Activated CD8-positive, alpha-beta memory T cell treated with anti-CD3 and anti-CD28 coated beads, Interleukin-2, amount 50 U/mL, for 24 hours (primary cell): Measurements from ENCODE around the gene CALCOCO2.
"Not testable (repeated sequence)": the region's sequence is repeated elsewhere in the genome, so short reads cannot be mapped to it uniquely, and the experiment has no call there.

Experiments
- DNase-seq: peaks from one replicate; pipeline ENCODE4 v3.0.0-alpha.2; 2020; ENCODE audit errors: extremely low read depth

The CALCOCO2 gene

GRCh38 chr17:48820936-48821335 lies 9.9 kb upstream of the CALCOCO2 start:
- DNase-seq, result not testable (repeated sequence)

- no peak for DNase-seq
Measured at GRCh38 chr17:48825446-48826381, 5.1 kb upstream of the CALCOCO2 start.

DNA sequence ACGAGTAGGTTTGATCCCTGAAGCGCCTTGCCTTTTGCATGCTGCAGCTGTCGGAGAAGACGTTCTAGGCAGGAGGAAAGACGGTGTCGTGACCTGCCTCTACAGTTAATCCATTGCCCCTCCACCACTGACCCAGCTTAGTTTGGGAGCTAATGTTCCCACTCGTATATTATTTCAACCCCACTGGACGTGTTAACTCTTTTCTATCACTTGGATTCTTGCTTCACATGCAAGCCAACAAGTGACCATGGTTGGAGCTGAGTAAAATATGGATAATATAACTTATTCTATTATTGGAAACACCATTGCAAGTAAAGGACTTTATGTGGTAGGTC lies 681 bp downstream of the CALCOCO2 start:
- no peak for DNase-seq

DNA sequence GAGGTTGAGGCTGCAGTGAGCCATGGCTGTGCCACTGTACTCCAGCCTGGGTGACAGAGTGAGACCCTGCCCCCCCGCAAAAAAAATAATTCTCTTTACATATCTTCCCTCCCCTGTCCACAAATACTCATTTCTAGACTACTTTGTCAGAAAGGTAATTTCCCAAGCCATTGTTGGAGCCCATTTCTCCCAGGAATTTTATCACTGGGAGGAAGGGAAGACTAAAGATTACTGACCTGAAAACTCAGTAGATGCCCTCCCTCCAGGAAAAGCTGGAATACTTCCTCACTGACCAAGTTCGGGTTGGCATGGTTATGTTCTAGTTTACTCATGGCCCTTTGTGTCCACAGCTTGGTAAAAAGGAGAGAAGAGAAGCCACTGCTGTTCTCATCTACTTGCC lies 4.1 kb downstream of the CALCOCO2 start:
- no peak for DNase-seq

DNA sequence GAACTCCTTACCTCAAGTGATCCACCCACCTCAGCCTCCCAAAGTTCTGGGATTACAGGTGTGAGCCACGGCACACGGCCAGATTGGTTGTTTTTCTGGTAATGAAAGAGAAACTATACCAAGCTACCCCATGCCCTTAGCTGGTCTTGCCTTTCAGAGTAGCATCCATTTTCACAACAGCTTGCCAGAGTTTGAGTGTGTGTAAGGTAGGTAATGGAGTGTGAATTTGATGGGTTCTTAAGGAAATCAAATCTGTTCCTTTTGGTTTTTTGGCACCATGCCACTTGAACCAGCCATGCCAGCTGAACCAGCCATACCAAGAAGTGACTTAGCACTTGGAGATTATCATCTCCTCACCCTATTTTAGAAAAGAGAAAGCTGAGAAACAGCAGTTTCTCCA lies 5.1 kb downstream of the CALCOCO2 start:
- no peak for DNase-seq

- DNase-seq, result not testable (repeated sequence)
Measured at GRCh38 chr17:48837458-48837857, 6.6 kb downstream of the CALCOCO2 start.

DNA sequence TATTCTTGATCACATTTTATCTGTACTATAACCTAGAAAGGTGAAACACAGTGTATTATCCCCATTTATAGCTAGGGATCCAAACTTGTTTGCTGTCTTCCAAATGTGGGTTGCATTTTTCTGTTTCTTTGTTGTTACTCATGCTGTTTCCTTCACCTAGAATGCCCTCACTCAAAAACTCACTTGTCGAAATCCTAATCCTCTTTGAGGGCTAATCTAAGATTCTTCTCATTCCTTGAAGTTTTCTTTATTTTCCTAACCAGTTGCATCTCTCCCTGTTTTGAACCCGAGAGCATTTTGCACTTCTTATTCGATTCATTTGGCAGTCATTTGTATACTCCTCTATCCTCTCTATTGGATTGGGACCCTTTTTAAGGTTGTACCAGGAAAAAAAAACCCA lies 9.6 kb downstream of the CALCOCO2 start:
- DNase-seq, result no peak

GRCh38 chr17:48841395-48841831 lies 10.6 kb downstream of the CALCOCO2 start:
- no peak for DNase-seq

- DNase-seq, result no peak
Measured at GRCh38 chr17:48842746-48843145, 11.9 kb downstream of the CALCOCO2 start.

DNA sequence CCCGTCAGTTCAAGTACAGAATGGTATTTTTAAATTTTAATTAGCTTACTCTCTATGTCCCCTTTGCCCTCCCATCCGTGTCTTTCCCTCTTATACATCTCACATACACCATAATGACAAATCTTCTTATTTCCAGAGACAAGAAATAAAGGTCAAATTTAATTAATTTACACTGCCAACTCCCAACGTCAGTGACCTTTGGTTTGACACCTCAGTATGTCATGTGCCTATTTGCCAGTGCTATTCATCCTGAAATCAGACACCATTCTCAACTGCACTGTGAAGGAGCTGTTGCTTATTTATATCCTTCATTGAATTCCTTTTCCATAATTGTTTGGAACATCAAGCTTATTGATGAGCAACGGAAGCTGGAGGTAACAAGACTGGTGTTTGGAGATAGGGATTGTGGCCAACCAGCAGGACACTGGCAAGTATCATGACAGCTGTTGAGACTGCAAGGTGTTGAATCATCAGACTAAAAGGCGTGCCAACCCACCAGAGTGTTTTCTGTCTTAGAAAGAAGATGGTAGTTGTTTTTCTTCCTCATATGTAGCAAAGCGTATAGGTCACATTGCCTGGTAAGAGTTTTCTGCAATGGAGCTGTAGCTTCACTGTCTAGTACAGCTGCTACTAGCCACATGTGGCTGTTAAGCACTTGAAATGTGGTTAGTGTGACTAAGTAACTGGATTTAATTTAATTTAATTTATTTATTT lies 12.5 kb downstream of the CALCOCO2 start:
- no peak for DNase-seq

- DNase-seq, result no peak
Measured at GRCh38 chr17:48850792-48851323, 20.0 kb downstream of the CALCOCO2 start.

GRCh38 chr17:48854774-48855476 lies 24.1 kb downstream of the CALCOCO2 start:
- DNase-seq, result no peak

GRCh38 chr17:48856122-48856821 lies 25.4 kb downstream of the CALCOCO2 start:
- DNase-seq, result no peak

DNA sequence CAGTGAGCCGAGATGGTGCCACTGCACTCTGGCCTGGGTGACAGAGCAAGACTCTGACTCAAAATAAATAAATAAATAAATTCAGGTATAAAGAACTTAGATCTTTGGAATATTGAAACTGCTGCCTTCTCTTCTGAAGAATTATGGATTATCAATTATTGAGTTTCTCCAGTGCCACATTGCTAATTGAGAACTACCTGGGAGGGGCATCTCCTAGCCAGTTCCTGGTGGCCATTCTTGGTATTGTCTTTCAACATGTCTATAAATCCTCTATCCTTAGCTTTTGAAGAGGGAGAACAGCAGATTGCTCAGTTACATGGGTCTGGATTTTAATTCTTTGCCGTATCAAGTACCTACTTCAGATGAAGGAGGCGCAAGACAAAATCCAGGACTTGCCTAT lies 29.2 kb downstream of the CALCOCO2 start:
- no peak for DNase-seq

- DNase-seq, result no peak
Measured at GRCh38 chr17:48860456-48860855, 29.6 kb downstream of the CALCOCO2 start.

DNA sequence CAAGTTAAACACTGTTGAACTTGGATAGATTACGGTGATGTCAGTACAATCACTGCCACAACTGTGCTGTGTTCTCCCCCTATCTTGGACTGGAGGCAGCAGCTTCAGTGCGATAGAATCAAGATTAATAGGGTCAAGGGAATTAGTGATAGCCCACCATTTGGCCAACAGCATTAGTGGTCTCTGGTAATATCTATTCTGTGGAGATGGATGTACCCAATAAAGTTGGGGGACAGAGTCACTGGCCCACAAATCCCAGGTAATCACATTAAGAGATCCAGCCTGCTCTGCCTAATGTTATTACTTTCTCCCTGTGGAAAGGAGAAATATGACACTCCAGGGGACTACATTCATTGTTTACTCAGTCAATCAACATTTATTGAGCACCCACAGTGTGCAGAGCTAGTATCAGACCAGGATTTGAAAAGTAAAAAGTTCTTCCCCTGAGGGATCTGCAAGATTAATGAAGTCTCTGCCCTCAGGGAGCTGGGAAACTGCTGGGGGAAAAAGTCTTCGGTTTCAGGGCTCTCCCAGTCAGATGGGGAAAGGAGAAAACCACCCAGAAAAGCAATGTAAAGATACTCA lies 38.2 kb downstream of the CALCOCO2 start:
- DNase-seq, result no peak

DNA sequence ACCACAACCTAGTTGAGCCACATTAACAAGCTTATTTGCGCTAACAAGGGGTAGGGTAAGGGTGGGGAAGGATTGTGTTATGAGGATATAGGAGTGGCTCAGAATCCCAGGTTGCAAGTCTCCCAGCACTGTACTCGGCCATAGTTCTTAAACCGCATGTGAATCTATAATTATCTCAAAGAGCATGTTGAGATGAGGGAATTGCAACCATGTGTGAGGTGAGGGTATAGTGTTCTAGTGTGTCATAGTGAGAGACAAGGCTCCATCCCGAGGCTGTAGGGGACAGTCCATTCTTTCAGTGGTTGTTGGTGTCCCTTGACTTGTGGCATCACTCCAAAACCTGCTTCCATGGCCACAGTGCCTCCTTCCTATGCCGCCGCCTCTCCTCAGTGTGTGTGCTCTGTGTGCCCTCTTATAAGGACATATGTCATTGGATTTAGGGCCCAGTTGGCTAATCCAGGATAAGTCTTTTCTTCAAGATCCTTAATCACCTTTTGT lies 39.0 kb downstream of the CALCOCO2 start:
- no peak for DNase-seq

DNA sequence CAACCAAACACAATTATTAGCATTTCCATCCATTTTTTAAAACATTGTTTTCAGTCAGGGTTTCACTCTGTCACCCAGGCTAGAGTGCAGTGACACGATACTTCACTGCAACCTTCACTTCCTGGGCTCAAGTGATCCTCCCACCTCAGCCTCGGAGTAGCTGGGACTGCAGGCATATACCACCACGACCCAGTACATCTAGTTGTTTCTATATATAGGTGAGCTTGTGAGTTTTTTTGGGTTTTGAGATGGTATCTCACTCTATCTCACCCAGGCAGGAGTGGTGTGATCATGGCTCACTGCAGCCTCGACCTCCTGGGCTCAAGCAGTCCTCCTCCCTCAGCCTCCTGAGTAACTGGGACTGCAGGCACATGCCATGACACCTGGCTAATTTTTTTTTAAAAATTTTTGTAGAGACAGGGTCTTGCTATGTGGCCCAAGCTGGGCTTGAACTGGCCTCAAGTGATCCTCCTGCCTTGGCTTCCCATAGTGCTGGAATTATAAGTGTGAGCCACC lies 40.3 kb downstream of the CALCOCO2 start:
- no peak for DNase-seq

- no peak for DNase-seq
Measured at GRCh38 chr17:48871551-48872351, 40.9 kb downstream of the CALCOCO2 start.

DNA sequence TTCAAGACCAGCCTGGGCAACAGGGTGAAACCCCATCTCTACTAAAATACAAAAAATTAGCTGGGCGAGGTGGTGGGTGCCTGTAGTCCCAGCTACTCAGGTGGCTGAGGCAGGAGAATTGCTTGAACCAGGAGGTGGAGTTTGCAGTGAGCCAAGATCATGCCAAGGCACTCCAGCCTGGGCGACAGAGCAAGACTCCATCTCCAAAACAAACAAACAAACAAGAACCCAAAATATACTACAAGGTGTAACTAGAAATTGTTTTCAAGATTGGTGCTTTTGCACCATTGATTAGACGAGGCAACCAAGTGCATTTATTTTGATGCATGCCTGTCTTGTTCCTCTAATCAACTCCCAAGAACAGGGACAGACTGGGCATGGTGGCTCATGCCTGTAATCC lies 41.6 kb downstream of the CALCOCO2 start:
- DNase-seq, result not testable (repeated sequence)
